Smooth muscle cell (in vitro differentiated cells): Measurements from ENCODE around the gene HOXB9. TPM values are rescaled to one million over a fixed set of nuclear protein-coding genes. Genes with fewer than 3 reads are reported as not detected.

Experiments
- DNase-seq: peaks from one replicate; lab custom pipeline; 2025; ENCODE audit not compliant: unreplicated experiment; lab: John Stamatoyannopoulos, UW
- H2AFZ ChIP-seq: fragments of 200-600 bp; sonication (generic); 2 replicates; pipeline ENCODE4 v1.6.0; 2016; ENCODE audit warnings: antibody characterized with exemption, low read depth, mild to moderate bottlenecking
- H3F3A ChIP-seq: fragments of 200-600 bp; sonication (generic); 2 replicates; pipeline ENCODE4 v1.6.0; 2017; ENCODE audit warnings: antibody characterized with exemption, low read depth
- H3K27ac ChIP-seq: fragments of 200-600 bp; sonication (generic); 2 replicates; pipeline ENCODE4 v1.5.1; 2016; ENCODE audit warnings: low read depth, mild to moderate bottlenecking
- H3K27me3 ChIP-seq: fragments of 200-600 bp; sonication (generic); 2 replicates; pipeline ENCODE4 v1.6.1; 2016; ENCODE audit warnings: low read depth, mild to moderate bottlenecking
- H3K36me3 ChIP-seq: fragments of 200-600 bp; sonication (generic); 2 replicates; pipeline ENCODE4 v1.5.1; 2016; ENCODE audit warnings: low read depth
- H3K4me1 ChIP-seq: fragments of 200-600 bp; sonication (generic); 2 replicates; pipeline ENCODE4 v1.5.1; 2016; ENCODE audit warnings: low read depth
- H3K4me2 ChIP-seq: fragments of 200-600 bp; sonication (generic); 2 replicates; pipeline ENCODE4 v1.6.0; 2016; ENCODE audit warnings: mild to moderate bottlenecking
- H3K4me3 ChIP-seq: fragments of 200-600 bp; sonication (generic); 2 replicates; pipeline ENCODE4 v1.5.1; 2016; ENCODE audit warnings: mild to moderate bottlenecking
- H3K79me2 ChIP-seq: fragments of 200-600 bp; sonication (generic); 2 replicates; pipeline ENCODE4 v1.6.0; 2016; ENCODE audit warnings: low read depth, mild to moderate bottlenecking
- H3K9ac ChIP-seq: fragments of 200-600 bp; sonication (generic); 2 replicates; pipeline ENCODE4 v1.6.0; 2016; ENCODE audit warnings: low read depth
- H3K9me3 ChIP-seq: fragments of 200-600 bp; sonication (generic); replicated peaks from 2 replicates; pipeline ENCODE4 v1.5.1; 2016; ENCODE audit warnings: low read depth
- H4K20me1 ChIP-seq: fragments of 200-600 bp; sonication (generic); 2 replicates; pipeline ENCODE4 v1.6.0; 2016; ENCODE audit warnings: low read depth
- WGBS: methylation state at CpG from one replicate; pipeline ENCODE4 v1.1.7; 2016; ENCODE audit warnings: low lambda C conversion rate; 5-methylcytosine and 5-hydroxymethylcytosine counted together
- polyA plus RNA-seq: library from polyadenylated mRNA; unstranded; fragments of >200 nt; fragmentation: Nextera tagmentation; extraction: Ambion mirVana; gene quantifications from 2 replicates; pipeline ENCODE4 v1.2.1, GENCODE V29; 2016
- total RNA-seq: library from RNA; depleted of rRNA; stranded (reverse); fragments of >200 nt; gene quantifications from 2 replicates; pipeline ENCODE4 v1.2.3, GENCODE V29; 2014
- TF ChIP-seq, protein P1 (sequence below): fragments of 200-600 bp; sonication (generic); IDR thresholded peaks from 2 replicates; pipeline ENCODE4 v1.5.1; 2017; ENCODE audit warnings: borderline replicate concordance, mild to moderate bottlenecking, antibody characterized with exemption; ENCODE audit not compliant: insufficient read depth, poor library complexity, severe bottlenecking

Gene HOXB9
- total and polyA plus RNA-seq, 2 experiments from 2014 or later: 13.8 to 24.3 TPM

GRCh38 chr17:48637323-48638260 lies 11.4 kb upstream of the HOXB9 start:
- H2AFZ ChIP-seq: no peak overlapping the region
- no peaks in the 10 kb centered on the region for H3K4me1 ChIP-seq
- 22% methylated on average over 18 of the region's 18 CpGs for WGBS
- H3K4me3 ChIP-seq: no peak overlapping the region
- TF ChIP-seq, protein P1, sequence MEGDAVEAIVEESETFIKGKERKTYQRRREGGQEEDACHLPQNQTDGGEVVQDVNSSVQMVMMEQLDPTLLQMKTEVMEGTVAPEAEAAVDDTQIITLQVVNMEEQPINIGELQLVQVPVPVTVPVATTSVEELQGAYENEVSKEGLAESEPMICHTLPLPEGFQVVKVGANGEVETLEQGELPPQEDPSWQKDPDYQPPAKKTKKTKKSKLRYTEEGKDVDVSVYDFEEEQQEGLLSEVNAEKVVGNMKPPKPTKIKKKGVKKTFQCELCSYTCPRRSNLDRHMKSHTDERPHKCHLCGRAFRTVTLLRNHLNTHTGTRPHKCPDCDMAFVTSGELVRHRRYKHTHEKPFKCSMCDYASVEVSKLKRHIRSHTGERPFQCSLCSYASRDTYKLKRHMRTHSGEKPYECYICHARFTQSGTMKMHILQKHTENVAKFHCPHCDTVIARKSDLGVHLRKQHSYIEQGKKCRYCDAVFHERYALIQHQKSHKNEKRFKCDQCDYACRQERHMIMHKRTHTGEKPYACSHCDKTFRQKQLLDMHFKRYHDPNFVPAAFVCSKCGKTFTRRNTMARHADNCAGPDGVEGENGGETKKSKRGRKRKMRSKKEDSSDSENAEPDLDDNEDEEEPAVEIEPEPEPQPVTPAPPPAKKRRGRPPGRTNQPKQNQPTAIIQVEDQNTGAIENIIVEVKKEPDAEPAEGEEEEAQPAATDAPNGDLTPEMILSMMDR: no peak
- H3K9me3 ChIP-seq: no peaks in the 10 kb centered on the region
- peaks cover 16% of the 10 kb centered on the region for H4K20me1 ChIP-seq
- peaks cover 15% of the 10 kb centered on the region for H3K27me3 ChIP-seq
- DNase-seq: no peak
- H3K9ac ChIP-seq: peak overlapping the region; percentile 85
- no peaks in the 10 kb centered on the region for H3K36me3 ChIP-seq
- peak overlapping the region; percentile 95 for H3K27ac ChIP-seq
- peak overlapping the region; percentile 74 for H3K4me2 ChIP-seq
- peaks cover 54% of the 10 kb centered on the region for H3K79me2 ChIP-seq
- H3F3A ChIP-seq: peaks cover 37% of the 10 kb centered on the region

DNA sequence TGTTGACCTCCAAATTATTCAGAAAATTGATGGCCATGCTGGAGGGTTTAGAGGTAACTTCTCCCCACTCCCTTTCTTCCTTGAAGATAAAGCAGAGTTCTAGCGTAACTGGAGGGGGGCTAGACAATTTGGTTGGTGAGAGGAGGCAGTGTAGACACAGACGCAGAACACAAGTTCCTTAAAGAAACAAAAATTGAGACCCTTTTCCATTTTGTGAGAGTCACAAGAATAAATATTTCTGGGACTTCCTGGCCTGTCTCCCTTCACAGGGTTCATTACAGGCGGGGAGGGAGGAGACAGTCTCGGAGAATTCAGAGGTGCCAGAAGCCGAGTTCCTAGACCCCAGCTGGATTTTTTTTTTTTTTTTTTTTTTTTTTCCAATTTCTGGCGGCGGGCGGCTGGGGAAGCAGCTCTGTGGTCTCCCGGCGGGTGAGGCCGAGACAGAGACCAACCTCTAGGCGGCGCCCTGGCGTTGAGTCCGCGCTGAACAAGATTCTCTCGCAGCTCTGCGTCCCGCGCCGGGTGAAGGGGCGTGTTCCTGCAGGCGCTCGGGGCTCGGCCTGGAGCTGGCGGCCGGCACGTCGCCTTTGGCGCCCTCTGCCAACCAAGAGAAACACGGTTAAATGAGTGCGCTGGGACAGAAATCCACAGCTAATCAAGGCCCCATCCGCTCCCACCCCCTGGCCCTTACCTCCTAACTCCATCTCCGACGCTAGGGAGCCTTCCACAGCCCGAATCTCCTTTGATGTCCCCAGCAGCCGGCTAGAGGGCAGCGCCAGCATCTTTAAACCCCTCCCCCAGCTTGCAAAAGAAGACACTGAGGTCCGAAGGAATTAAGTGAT lies 10.2 kb upstream of the HOXB9 start:
- Histone ChIP-seq H3K9ac (peak overlapping the region; percentile 59), H4K20me1 (peaks cover 23% of the 10 kb centered on the region), H3F3A (peaks cover 41% of the 10 kb centered on the region), H3K36me3 (no peaks in the 10 kb centered on the region), H3K27ac (peak overlapping the region; percentile 95), H3K4me2 (peak overlapping the region; percentile 74), H2AFZ (no peak overlapping the region), H3K4me1 (no peaks in the 10 kb centered on the region), H3K79me2 (peaks cover 42% of the 10 kb centered on the region), H3K4me3 (no peak overlapping the region), H3K9me3 (no peaks in the 10 kb centered on the region), H3K27me3 (peaks cover 25% of the 10 kb centered on the region)
- peak; percentile 81 for DNase-seq
- WGBS: 11% methylated on average over 24 of the region's 39 CpGs
- TF ChIP-seq, protein P1: peak; percentile 68

GRCh38 chr17:48634493-48635208 lies 8.5 kb upstream of the HOXB9 start:
- H3K4me3 ChIP-seq: no peak overlapping the region
- H2AFZ ChIP-seq: no peak overlapping the region
- 72% methylated on average over 20 of the region's 20 CpGs for WGBS
- no peaks in the 10 kb centered on the region for H3K4me1 ChIP-seq
- TF ChIP-seq, protein P1: no peak
- H3K36me3 ChIP-seq: no peaks in the 10 kb centered on the region
- H3K9me3 ChIP-seq: no peaks in the 10 kb centered on the region
- peak overlapping the region; percentile 84 for H3K4me2 ChIP-seq
- peak overlapping the region; percentile 3 for H3K27ac ChIP-seq
- peaks cover 41% of the 10 kb centered on the region for H3K27me3 ChIP-seq
- peaks cover 28% of the 10 kb centered on the region for H4K20me1 ChIP-seq
- peaks cover 34% of the 10 kb centered on the region for H3F3A ChIP-seq
- H3K9ac ChIP-seq: no peak overlapping the region
- DNase-seq: no peak
- peaks cover 25% of the 10 kb centered on the region for H3K79me2 ChIP-seq
